Activated CD8-positive, alpha-beta T cell treated with anti-CD3 and anti-CD28 coated beads for 36 hours (primary cell): ENCODE measurements around the gene ELP1. TPM values are rescaled to one million over a fixed set of nuclear protein-coding genes. Genes with fewer than 3 reads are reported as not detected.
"Not testable (repeated sequence)": the region's sequence is repeated elsewhere in the genome, so short reads cannot be mapped to it uniquely, and the experiment has no call there.

Experiments
- ATAC-seq: fragments of 200-7000 bp; cut with Tn5 transposase; one replicate; pipeline ENCODE4 v1.10.0; 2021; ENCODE audit warnings: mild to moderate bottlenecking, moderate library complexity
- CTCF ChIA-PET: fragments of 350-600 bp; sonication (Branson Sonifier 250); formaldehyde crosslinking; loops from one replicate; lab custom pipeline; 2021; ENCODE audit warnings: antibody characterized with exemption; lab: Charles Lee
- POLR2A ChIA-PET: fragments of 350-600 bp; sonication (Branson Sonifier 250); formaldehyde crosslinking; loops from one replicate; lab custom pipeline; 2021; ENCODE audit warnings: antibody characterized with exemption; lab: Charles Lee
- DNase-seq: peaks from one replicate; pipeline ENCODE4 v3.0.0-alpha.2; 2020
- H3K27ac Mint-ChIP-seq: one replicate; pipeline ENCODE4 v1.8.0; 2021; ENCODE audit warnings: mild to moderate bottlenecking, mixed read lengths
- H3K27me3 Mint-ChIP-seq: one replicate; pipeline ENCODE4 v1.8.0; 2021; ENCODE audit warnings: mixed read lengths
- H3K36me3 Mint-ChIP-seq: one replicate; pipeline ENCODE4 v1.8.0; 2021; ENCODE audit warnings: low read depth, mixed read lengths
- H3K4me1 Mint-ChIP-seq: one replicate; pipeline ENCODE4 v1.8.0; 2021; ENCODE audit warnings: low read depth, mixed read lengths
- H3K4me3 Mint-ChIP-seq: one replicate; pipeline ENCODE4 v1.8.0; 2021; ENCODE audit warnings: mild to moderate bottlenecking, moderate library complexity, mixed read lengths
- H3K9me3 Mint-ChIP-seq: one replicate; pipeline ENCODE4 v1.8.0; 2021; ENCODE audit warnings: mixed read lengths
- intact Hi-C: fragments of 100-400 bp; cut with micrococcal nuclease; formaldehyde crosslinking; loops from one replicate; pipeline ENCODE4 v1.10.0; 2022
- total RNA-seq, 2 experiments: library from RNA; stranded (reverse); gene quantifications; one replicate each; pipeline ENCODE4 v1.2.3, GENCODE V29; 2021
- TF ChIP-seq, protein P1 (sequence below): fragments of 200-600 bp; IDR thresholded peaks from one replicate; pipeline ENCODE4 v1.8.0; 2022; ENCODE audit warnings: antibody characterized with exemption, mild to moderate bottlenecking

ELP1 gene
- total RNA-seq, 2 experiments from 2014 or later, result 25.9 to 28.7 TPM

DNA sequence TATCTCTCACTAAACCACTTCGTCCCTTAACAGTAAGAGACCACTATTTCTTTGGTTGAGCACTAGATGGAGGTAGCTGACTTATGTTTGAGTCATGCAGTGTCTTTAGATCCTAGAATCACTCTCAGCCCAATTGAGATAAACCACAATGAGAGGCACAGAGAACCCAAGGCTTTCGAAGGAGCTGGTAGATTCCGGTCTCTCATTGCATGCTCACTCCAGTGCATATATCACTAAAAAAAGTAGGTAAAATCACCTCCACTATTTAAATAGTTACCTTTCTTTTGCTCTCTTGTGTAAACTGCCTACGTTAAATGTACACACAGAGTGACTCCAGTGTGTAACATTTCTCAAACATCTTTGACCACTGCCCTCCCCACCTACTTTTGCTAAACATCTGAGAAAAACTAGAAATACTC is 44.3 kb downstream of the ELP1 start:
- ChIA-PET POLR2A (interaction anchor here (1.0 kb wide), 1 partner anchor 11 kb away, joined by 3 read pairs; no protein-coding TSS in a partner anchor), CTCF (interaction anchor here (0.9 to 1.8 kb wide), 3 partner anchors 8 to 17 kb away, joined by 3 to 4 read pairs (median 3); no protein-coding TSS in a partner anchor)
- ATAC-seq (no peak), DNase-seq (no peak)
- H3K27me3 Mint-ChIP-seq, result no peaks in the 10 kb centered on the region
- H3K36me3 Mint-ChIP-seq, result peaks cover 48% of the 10 kb centered on the region
- H3K9me3 Mint-ChIP-seq, result no peaks in the 10 kb centered on the region
- H3K4me3 Mint-ChIP-seq, result no peak overlapping the region
- peaks cover 17% of the 10 kb centered on the region for H3K4me1 Mint-ChIP-seq
- TF ChIP-seq, protein P1, sequence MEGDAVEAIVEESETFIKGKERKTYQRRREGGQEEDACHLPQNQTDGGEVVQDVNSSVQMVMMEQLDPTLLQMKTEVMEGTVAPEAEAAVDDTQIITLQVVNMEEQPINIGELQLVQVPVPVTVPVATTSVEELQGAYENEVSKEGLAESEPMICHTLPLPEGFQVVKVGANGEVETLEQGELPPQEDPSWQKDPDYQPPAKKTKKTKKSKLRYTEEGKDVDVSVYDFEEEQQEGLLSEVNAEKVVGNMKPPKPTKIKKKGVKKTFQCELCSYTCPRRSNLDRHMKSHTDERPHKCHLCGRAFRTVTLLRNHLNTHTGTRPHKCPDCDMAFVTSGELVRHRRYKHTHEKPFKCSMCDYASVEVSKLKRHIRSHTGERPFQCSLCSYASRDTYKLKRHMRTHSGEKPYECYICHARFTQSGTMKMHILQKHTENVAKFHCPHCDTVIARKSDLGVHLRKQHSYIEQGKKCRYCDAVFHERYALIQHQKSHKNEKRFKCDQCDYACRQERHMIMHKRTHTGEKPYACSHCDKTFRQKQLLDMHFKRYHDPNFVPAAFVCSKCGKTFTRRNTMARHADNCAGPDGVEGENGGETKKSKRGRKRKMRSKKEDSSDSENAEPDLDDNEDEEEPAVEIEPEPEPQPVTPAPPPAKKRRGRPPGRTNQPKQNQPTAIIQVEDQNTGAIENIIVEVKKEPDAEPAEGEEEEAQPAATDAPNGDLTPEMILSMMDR, result no peak
- intact Hi-C loops, result no loop called here
- no peak overlapping the region for H3K27ac Mint-ChIP-seq

- Mint-ChIP-seq H3K36me3 (peaks cover 45% of the 10 kb centered on the region), H3K4me3 (peak overlapping the region; percentile 47), H3K4me1 (peaks cover 17% of the 10 kb centered on the region), H3K27ac (peak overlapping the region; percentile 94)
- POLR2A ChIA-PET, H3K27me3 Mint-ChIP-seq, H3K9me3 Mint-ChIP-seq, intact Hi-C loops, ATAC-seq, DNase-seq: not testable (repeated sequence)
- CTCF ChIA-PET, result interaction anchor here (1.1 kb wide), 1 partner anchor 13 kb away, joined by 4 read pairs; no protein-coding TSS in a partner anchor
Measured at GRCh38 chr9:108886594-108887271, 47.2 kb downstream of the ELP1 start.

- DNase-seq, result peak; percentile 84
- Mint-ChIP-seq H3K36me3 (peaks cover 41% of the 10 kb centered on the region), H3K9me3 (no peaks in the 10 kb centered on the region), H3K27ac (peak overlapping the region; percentile 94), H3K4me1 (peaks cover 17% of the 10 kb centered on the region), H3K4me3 (peak overlapping the region; percentile 59), H3K27me3 (no peaks in the 10 kb centered on the region)
- ChIA-PET CTCF (interaction anchor here (0.9 to 1.1 kb wide), 2 partner anchors 14 to 48 kb away, joined by 3 to 4 read pairs; partner anchors contain the start of genes ABITRAM and ELP1), POLR2A (interaction anchor here (0.9 to 1.1 kb wide), 2 partner anchors 9 to 19 kb away, joined by 3 read pairs; no protein-coding TSS in a partner anchor)
- intact Hi-C loops, result no loop called here
- peak; percentile 100 for ATAC-seq
- TF ChIP-seq, protein P1, result no peak
Measured at GRCh38 chr9:108885643-108886348, 48.1 kb downstream of the ELP1 start.

- POLR2A ChIA-PET, result no interaction called here
- no peak for DNase-seq
Measured at GRCh38 chr9:108884701-108885100, 49.2 kb downstream of the ELP1 start.

DNA sequence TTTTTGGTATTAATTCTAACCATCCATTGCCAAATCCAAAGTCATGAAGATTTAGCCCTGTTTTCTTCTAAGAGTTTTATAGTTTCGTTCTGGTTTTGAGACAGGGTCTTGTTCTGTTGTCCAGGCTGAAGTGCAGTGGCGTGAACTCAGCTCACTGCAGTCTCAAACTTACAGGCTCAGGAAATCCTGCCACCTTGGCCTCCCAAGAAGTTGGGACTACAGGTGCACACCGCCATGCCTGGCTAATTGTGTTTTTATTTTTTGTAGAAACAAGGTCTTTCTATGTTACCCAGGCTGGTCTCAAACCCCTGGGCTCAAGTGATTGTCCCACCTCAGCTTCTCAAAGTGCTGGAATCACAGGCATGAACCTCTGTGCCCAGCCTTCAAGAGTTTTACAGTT is 50.8 kb downstream of the ELP1 start:
- intact Hi-C loops, result no loop called here
- Mint-ChIP-seq H3K4me3 (no peak overlapping the region), H3K9me3 (no peaks in the 10 kb centered on the region), H3K36me3 (peaks cover 48% of the 10 kb centered on the region), H3K4me1 (peaks cover 17% of the 10 kb centered on the region), H3K27me3 (no peaks in the 10 kb centered on the region), H3K27ac (no peak overlapping the region)
- ATAC-seq (no peak), DNase-seq (no peak)
- TF ChIP-seq, protein P1, result no peak
- POLR2A ChIA-PET, result no interaction called here
- CTCF ChIA-PET, result no interaction called here

More at GRCh38 chr9:108884701-108885100, 49.2 kb downstream of the ELP1 start:
- peaks cover 17% of the 10 kb centered on the region for H3K4me1 Mint-ChIP-seq
- intact Hi-C loops, result no loop called here
- no peaks in the 10 kb centered on the region for H3K27me3 Mint-ChIP-seq
- CTCF ChIA-PET, result no interaction called here
- ATAC-seq, result no peak
- peak overlapping the region; percentile 36 for H3K4me3 Mint-ChIP-seq
- H3K27ac Mint-ChIP-seq, result peak overlapping the region; percentile 43
- H3K9me3 Mint-ChIP-seq, result no peaks in the 10 kb centered on the region
- peaks cover 36% of the 10 kb centered on the region for H3K36me3 Mint-ChIP-seq
- TF ChIP-seq, protein P1, result no peak
